GM19395 (cell line): Measurements from ENCODE around the gene IL22RA2.
A peak's percentile ranks its signal among the peaks of the same experiment; 100 is the strongest.
"Not testable (repeated sequence)": the region's sequence is repeated elsewhere in the genome, so short reads cannot be mapped to it uniquely, and the experiment has no call there.

Experiments used
- ATAC-seq: cut with Tn5 transposase; IDR thresholded peaks from one replicate; pipeline ENCODE4 v1.9.1; 2021; ENCODE audit warnings: mild to moderate bottlenecking, moderate library complexity; ENCODE audit not compliant: unreplicated experiment

IL22RA2 gene

GRCh38 chr6:137173501-137173900, at the start of gene IL22RA2:
IL22RA2 (minus strand) TSS chr6:137173644; CDS start chr6:137161749, 11,895 bp downstream.
- ATAC-seq, result no peak

- ATAC-seq, result no peak
Measured at GRCh38 chr6:137222381-137222780, 48.9 kb upstream of the IL22RA2 start.

- ATAC-seq, result peak; percentile 31
Measured at GRCh38 chr6:137219664-137220252, 46.3 kb upstream of the IL22RA2 start.

GRCh38 chr6:137218917-137219663, 45.6 kb upstream of the IL22RA2 start, which contains the start of gene IFNGR1:
IFNGR1 (minus strand) TSS chr6:137219385; CDS start chr6:137219327, 58 bp downstream.
- peak; percentile 86 for ATAC-seq

GRCh38 chr6:137218473-137218916, 45.1 kb upstream of the IL22RA2 start:
- peak; percentile 28 for ATAC-seq

GRCh38 chr6:137217801-137218472, 44.5 kb upstream of the IL22RA2 start:
- ATAC-seq, result no peak

- ATAC-seq, result no peak
Measured at GRCh38 chr6:137216875-137217553, 43.6 kb upstream of the IL22RA2 start.

- no peak for ATAC-seq
Measured at GRCh38 chr6:137216106-137216505, 42.7 kb upstream of the IL22RA2 start.

- ATAC-seq, result not testable (repeated sequence)
Measured at GRCh38 chr6:137215630-137216029, 42.2 kb upstream of the IL22RA2 start.

GRCh38 chr6:137214931-137215330, 41.5 kb upstream of the IL22RA2 start:
- no peak for ATAC-seq

- ATAC-seq, result no peak
Measured at GRCh38 chr6:137213813-137214212, 40.4 kb upstream of the IL22RA2 start.

- no peak for ATAC-seq
Measured at GRCh38 chr6:137213331-137213740, 39.9 kb upstream of the IL22RA2 start.

- no peak for ATAC-seq
Measured at GRCh38 chr6:137211910-137212309, 38.5 kb upstream of the IL22RA2 start.

GRCh38 chr6:137210903-137211302, 37.5 kb upstream of the IL22RA2 start:
- no peak for ATAC-seq

GRCh38 chr6:137208279-137208678, 34.8 kb upstream of the IL22RA2 start:
- ATAC-seq, result no peak

GRCh38 chr6:137207457-137207856, 34.0 kb upstream of the IL22RA2 start:
- not testable (repeated sequence) for ATAC-seq

GRCh38 chr6:137206577-137206976, 33.1 kb upstream of the IL22RA2 start:
- no peak for ATAC-seq

- no peak for ATAC-seq
Measured at GRCh38 chr6:137203256-137203655, 29.8 kb upstream of the IL22RA2 start.

- ATAC-seq, result no peak
Measured at GRCh38 chr6:137202078-137202477, 28.6 kb upstream of the IL22RA2 start.

- ATAC-seq, result no peak
Measured at GRCh38 chr6:137201006-137201405, 27.6 kb upstream of the IL22RA2 start.

GRCh38 chr6:137200288-137200687, 26.8 kb upstream of the IL22RA2 start:
- no peak for ATAC-seq
